H9 (cell line): Measurements from ENCODE around the gene COA6. TPM values are rescaled to one million over a fixed set of nuclear protein-coding genes. Genes with fewer than 3 reads are reported as not detected.

Source experiments
- DNase-seq: peaks from one replicate; pipeline ENCODE4 v3.0.0-alpha.2; 2017
- H2AFZ ChIP-seq: one replicate; pipeline ENCODE4 v1.6.1; 2013; ENCODE audit warnings: mild to moderate bottlenecking, low read length, control low read depth, moderate library complexity
- H2AK5ac ChIP-seq: 2 replicates; pipeline ENCODE4 v1.6.1; 2013; ENCODE audit warnings: low read length, control low read depth, mixed read lengths; ENCODE audit not compliant: insufficient read length
- H2BK120ac ChIP-seq: one replicate; pipeline ENCODE4 v1.6.1; 2013; ENCODE audit warnings: low read depth, mild to moderate bottlenecking, low read length, control low read depth, inconsistent platforms; ENCODE audit not compliant: poor library complexity, severe bottlenecking
- H2BK12ac ChIP-seq: 2 replicates; pipeline ENCODE4 v1.6.1; 2013; ENCODE audit warnings: low read length, control low read depth, mixed read lengths, low read depth; ENCODE audit not compliant: insufficient read length
- H2BK15ac ChIP-seq: 2 replicates; pipeline ENCODE4 v1.6.1; 2013; ENCODE audit warnings: low read depth, low read length, control low read depth
- H2BK20ac ChIP-seq: one replicate; pipeline ENCODE4 v1.6.1; 2013; ENCODE audit warnings: low read depth, mild to moderate bottlenecking, low read length, control low read depth, inconsistent platforms; ENCODE audit not compliant: poor library complexity, severe bottlenecking
- H2BK5ac ChIP-seq: 2 replicates; pipeline ENCODE4 v1.6.1; 2013; ENCODE audit warnings: low read length, control low read depth, mixed read lengths; ENCODE audit not compliant: insufficient read length
- H3K14ac ChIP-seq: 2 replicates; pipeline ENCODE4 v1.6.1; 2013; ENCODE audit warnings: low read length, control low read depth; ENCODE audit not compliant: insufficient read depth
- H3K18ac ChIP-seq: 2 replicates; pipeline ENCODE4 v1.6.1; 2013; ENCODE audit warnings: low read depth, mild to moderate bottlenecking, mixed read lengths, low read length, control low read depth; ENCODE audit not compliant: insufficient read length
- H3K23ac ChIP-seq: 2 replicates; pipeline ENCODE4 v1.6.1; 2013; ENCODE audit warnings: low read length, control low read depth, mixed read lengths, low read depth; ENCODE audit not compliant: insufficient read length
- H3K23me2 ChIP-seq: 2 replicates; pipeline ENCODE4 v1.6.1; 2013; ENCODE audit warnings: low read depth, mild to moderate bottlenecking, mixed read lengths, low read length, control low read depth; ENCODE audit not compliant: insufficient read length, poor library complexity, severe bottlenecking
- H3K27ac ChIP-seq: 2 replicates; pipeline ENCODE4 v1.5.1; 2013; ENCODE audit warnings: low read length, control low read depth, mixed read lengths, low read depth; ENCODE audit not compliant: insufficient read length
- H3K27me3 ChIP-seq: 2 replicates; pipeline ENCODE4 v1.6.1; 2013; ENCODE audit warnings: low read length, control low read depth, inconsistent platforms; ENCODE audit not compliant: insufficient read depth
- H3K4ac ChIP-seq: 2 replicates; pipeline ENCODE4 v1.6.1; 2013; ENCODE audit warnings: low read depth, mild to moderate bottlenecking, control low read depth, inconsistent platforms, low read length, moderate library complexity
- H3K4me1 ChIP-seq: 2 replicates; pipeline ENCODE4 v1.6.1; 2013; ENCODE audit warnings: low read length, control low read depth, inconsistent platforms; ENCODE audit not compliant: insufficient read depth
- H3K4me2 ChIP-seq: 2 replicates; pipeline ENCODE4 v1.6.1; 2013; ENCODE audit warnings: low read length, control low read depth, mixed read lengths; ENCODE audit not compliant: insufficient read length, insufficient read depth
- H3K56ac ChIP-seq: 2 replicates; pipeline ENCODE4 v1.6.1; 2013; ENCODE audit warnings: low read depth, mild to moderate bottlenecking, mixed read lengths, low read length, control low read depth; ENCODE audit not compliant: insufficient read length
- H3K79me1 ChIP-seq: 2 replicates; pipeline ENCODE4 v1.6.1; 2013; ENCODE audit warnings: low read depth, mild to moderate bottlenecking, moderate library complexity, low read length, control low read depth, inconsistent platforms; ENCODE audit not compliant: insufficient read depth, poor library complexity, severe bottlenecking
- H3K79me2 ChIP-seq: 2 replicates; pipeline ENCODE4 v1.6.1; 2013; ENCODE audit warnings: low read length, control low read depth, inconsistent platforms; ENCODE audit not compliant: insufficient read depth
- H3K9ac ChIP-seq: 2 replicates; pipeline ENCODE4 v1.6.1; 2013; ENCODE audit warnings: low read length, control low read depth, mixed read lengths; ENCODE audit not compliant: insufficient read length; ENCODE audit errors: extremely low read depth
- H3K9me3 ChIP-seq: one replicate; pipeline ENCODE4 v1.6.1; 2013; ENCODE audit warnings: low read depth, low read length, inconsistent platforms; ENCODE audit not compliant: control insufficient read depth
- H3T11ph ChIP-seq: one replicate; pipeline ENCODE4 v1.6.1; 2013; ENCODE audit warnings: mild to moderate bottlenecking, low read length, control low read depth, inconsistent platforms
- H4K20me1 ChIP-seq: one replicate; pipeline ENCODE4 v1.6.1; 2013; ENCODE audit not compliant: control insufficient read depth, insufficient read length, insufficient read depth
- H4K5ac ChIP-seq: 2 replicates; pipeline ENCODE4 v1.6.1; 2013; ENCODE audit warnings: low read depth, mild to moderate bottlenecking, mixed read lengths, low read length, control low read depth; ENCODE audit not compliant: insufficient read length
- H4K8ac ChIP-seq: replicated peaks from 2 replicates; pipeline ENCODE4 v1.6.1; 2013; ENCODE audit warnings: low read length, control low read depth, mixed read lengths, low read depth; ENCODE audit not compliant: insufficient read length
- H4K91ac ChIP-seq: 2 replicates; pipeline ENCODE4 v1.6.1; 2013; ENCODE audit warnings: low read depth, mild to moderate bottlenecking, moderate library complexity, mixed read lengths, low read length, control low read depth; ENCODE audit not compliant: insufficient read length
- H3K27ac Mint-ChIP-seq, 3 experiments: 2 replicates in 2 of 3; 3 replicates in 1 of 3; pipeline ENCODE4 v1.8.0; 2020 to 2021; ENCODE audit warnings: mixed read lengths in 3 of 3, mild to moderate bottlenecking in 1 of 3, moderate library complexity in 1 of 3
- H3K27me3 Mint-ChIP-seq: 2 replicates; pipeline ENCODE4 v1.8.0; 2021; ENCODE audit warnings: low read depth, mild to moderate bottlenecking, moderate library complexity, mixed read lengths
- H3K36me3 Mint-ChIP-seq, 3 experiments: 2 replicates in 2 of 3; 3 replicates in 1 of 3; pipeline ENCODE4 v1.8.0; 2020 to 2021; ENCODE audit warnings: low read depth in 3 of 3, mixed read lengths in 3 of 3; ENCODE audit not compliant: insufficient read depth in 1 of 3
- H3K4me1 Mint-ChIP-seq, 2 experiments: 2 replicates each; pipeline ENCODE4 v1.8.0; 2020; ENCODE audit warnings: mixed read lengths in 2 of 2
- H3K4me3 Mint-ChIP-seq, 2 experiments: 2 replicates in 1 of 2; 3 replicates in 1 of 2; pipeline ENCODE4 v1.8.0; 2020 to 2021; ENCODE audit warnings: mild to moderate bottlenecking in 2 of 2, mixed read lengths in 2 of 2, moderate library complexity in 1 of 2
- H3K9me3 Mint-ChIP-seq, 2 experiments: 2 replicates in 1 of 2; 3 replicates in 1 of 2; pipeline ENCODE4 v1.8.0; 2020; ENCODE audit warnings: mild to moderate bottlenecking in 2 of 2, mixed read lengths in 2 of 2, moderate library complexity in 1 of 2
- CTCF ChIP-seq: fragments of 200-600 bp; sonication (generic); conservative IDR thresholded peaks from 3 replicates; pipeline ENCODE4 v1.8.0; 2021; ENCODE audit warnings: antibody characterized with exemption, mild to moderate bottlenecking
- WGBS: extraction: QIAGEN DNeasy Blood & Tissue Kit; methylation state at CpG from one replicate; pipeline ENCODE4 v1.1.7; 2013; ENCODE audit warnings: missing lambda C conversion rate, low lambda C conversion rate, mixed read lengths; ENCODE audit not compliant: insufficient read length; ENCODE audit errors: extremely low coverage; 5-methylcytosine and 5-hydroxymethylcytosine counted together
- total RNA-seq: library from RNA; stranded (reverse); gene quantifications from 2 replicates; pipeline ENCODE4 v1.2.1, GENCODE V29; 2021

Gene COA6
- total RNA-seq, 1 experiment from 2014 or later, result 42.3 TPM

- Histone ChIP-seq H3K18ac (no peak overlapping the region), H3K27ac (no peak overlapping the region), H2BK20ac (no peak overlapping the region), H3K23me2 (no peaks in the 10 kb centered on the region), H3K56ac (no peak overlapping the region), H2BK15ac (no peak overlapping the region), H2BK120ac (no peak overlapping the region), H3K4ac (no peak overlapping the region), H3K79me2 (no peaks in the 10 kb centered on the region), H2BK12ac (no peak overlapping the region), H4K5ac (no peak overlapping the region), H4K20me1 (no peaks in the 10 kb centered on the region), H2AK5ac (no peak overlapping the region), H3K27me3 (no peaks in the 10 kb centered on the region), H2AFZ (no peak overlapping the region), H3K23ac (no peak overlapping the region), H3K14ac (no peak overlapping the region), H4K91ac (no peak overlapping the region), H4K8ac (no peak overlapping the region), H3T11ph (no peak overlapping the region), H2BK5ac (no peak overlapping the region), H3K4me2 (no peak overlapping the region), H3K9me3 (no peaks in the 10 kb centered on the region), H3K79me1 (no peaks in the 10 kb centered on the region), H3K9ac (no peak overlapping the region), H3K4me1 (no peaks in the 10 kb centered on the region)
- H3K27ac Mint-ChIP-seq, result no peak overlapping the region
- H3K9me3 Mint-ChIP-seq, result no peaks in the 10 kb centered on the region
- no peak for DNase-seq
- H3K4me1 Mint-ChIP-seq, result 0 out of 4 replicates have a peak, but pooled peaks cover 0 to 2% of the 10 kb centered on the region in 2 experiments
- no peak overlapping the region for H3K4me3 Mint-ChIP-seq
- WGBS, result no CpG with 5 or more reads among the region's 5 CpGs
- no peaks in the 10 kb centered on the region for H3K27me3 Mint-ChIP-seq
- no peak for TF ChIP-seq CTCF
- peaks cover 16 to 54% (median 50%) of the 10 kb centered on the region in 3 experiments; a peak in 6 of 7 replicates for H3K36me3 Mint-ChIP-seq
These were observed 57.4 kb downstream of the COA6 start for GRCh38 chr1:234430691-234431090.
